NCI-H82 (cell line): ENCODE data around the gene PCDH9.

Experiments
- DNase-seq: peaks from one replicate; lab custom pipeline; 2025; lab: John Stamatoyannopoulos, UW

The PCDH9 gene

DNA sequence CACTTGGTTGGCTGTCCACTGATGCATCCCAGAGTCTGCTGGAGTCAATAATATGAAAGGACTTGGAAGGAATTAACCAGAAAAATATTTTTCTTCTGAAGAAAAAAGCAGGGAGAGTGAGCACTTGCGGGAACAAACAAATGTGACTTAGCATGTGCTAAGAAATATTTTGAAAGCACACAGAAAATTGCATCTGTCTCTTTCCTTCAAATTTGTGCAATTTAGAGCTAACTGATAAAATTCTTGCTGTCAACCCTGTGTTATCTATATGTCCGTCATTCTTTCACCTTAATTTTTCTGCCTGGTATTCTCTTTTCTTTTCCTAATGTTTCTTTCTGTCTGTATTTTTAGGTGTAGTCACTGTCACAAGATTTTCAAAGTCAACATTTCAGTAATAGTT is 852.6 kb downstream of the PCDH9 start:
- DNase-seq: no peak

DNA sequence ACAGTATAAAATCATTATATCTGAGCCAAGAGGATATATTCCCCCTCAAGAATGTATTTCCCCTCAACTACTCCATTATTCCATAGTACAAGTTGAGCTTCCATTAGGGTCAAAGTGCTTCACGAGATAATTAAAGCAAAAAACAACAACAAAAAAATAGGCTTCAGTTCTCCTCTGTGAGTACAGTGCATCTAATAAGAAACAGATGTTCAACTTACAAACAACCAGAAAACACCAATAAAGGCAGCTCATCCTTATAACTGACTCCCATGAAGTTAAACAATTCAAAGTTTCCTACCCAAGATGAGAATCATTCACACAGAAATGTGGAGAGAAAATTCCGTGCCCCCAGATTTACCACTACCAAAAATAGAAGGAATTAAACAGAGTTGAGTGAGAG is 854.4 kb downstream of the PCDH9 start:
- DNase-seq: no peak

DNA sequence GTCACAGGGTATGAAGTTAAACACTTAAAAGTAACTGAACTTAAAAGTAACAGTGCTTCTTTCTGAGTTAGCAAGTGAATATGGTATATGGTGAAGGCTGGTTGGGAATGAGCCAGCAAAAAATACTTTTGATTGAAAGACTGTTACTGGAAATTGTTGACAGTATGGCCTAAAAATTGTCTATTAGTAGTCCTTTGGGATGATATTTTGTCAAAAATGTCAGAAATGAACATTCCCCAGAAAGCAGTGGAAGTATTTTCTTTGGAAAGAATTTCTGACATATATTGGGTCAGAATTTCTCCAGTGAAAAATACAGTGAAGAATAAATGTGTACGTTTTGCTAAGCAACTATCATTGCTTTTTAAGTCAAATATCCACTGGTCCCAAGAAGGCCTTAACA is 860.5 kb downstream of the PCDH9 start:
- no peak for DNase-seq

DNA sequence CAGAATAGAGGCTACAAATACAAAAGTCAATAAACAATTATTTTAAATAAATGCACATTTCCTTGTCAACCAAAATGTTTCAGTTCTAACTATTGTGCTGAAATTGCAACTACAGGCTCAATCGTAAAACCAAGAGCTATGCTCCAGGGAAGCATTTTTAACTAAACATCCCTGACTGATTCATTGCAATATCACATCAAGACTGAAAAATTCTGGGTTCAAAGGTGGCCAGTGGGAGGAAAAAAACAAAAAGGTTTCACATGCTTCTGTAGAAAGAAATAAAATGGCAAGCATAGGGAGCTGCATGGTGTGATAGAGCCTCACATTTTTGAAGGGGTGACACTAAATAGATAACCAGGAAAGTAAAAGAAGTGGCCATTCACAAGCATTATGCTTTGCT is 862.8 kb downstream of the PCDH9 start:
- DNase-seq: no peak

DNA sequence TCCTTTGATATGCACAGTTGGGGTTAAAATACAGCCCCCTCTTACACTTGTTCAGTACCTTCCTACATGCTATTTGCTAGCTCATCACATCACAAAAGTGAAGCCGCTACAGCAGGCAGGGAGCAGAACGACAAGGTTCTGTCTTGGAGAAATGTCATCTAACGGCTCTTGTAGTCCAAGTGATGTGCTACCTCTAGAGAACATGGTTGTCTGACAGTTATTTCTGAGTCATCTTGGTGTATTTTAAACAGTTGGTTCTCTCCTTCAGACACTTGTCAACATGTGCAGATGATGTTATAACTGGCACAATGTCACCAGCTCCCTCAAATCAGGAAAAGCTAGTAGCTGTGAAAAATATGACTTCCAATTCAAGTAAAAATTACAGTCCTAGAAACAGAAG is 865.0 kb downstream of the PCDH9 start:
- DNase-seq: no peak

DNA sequence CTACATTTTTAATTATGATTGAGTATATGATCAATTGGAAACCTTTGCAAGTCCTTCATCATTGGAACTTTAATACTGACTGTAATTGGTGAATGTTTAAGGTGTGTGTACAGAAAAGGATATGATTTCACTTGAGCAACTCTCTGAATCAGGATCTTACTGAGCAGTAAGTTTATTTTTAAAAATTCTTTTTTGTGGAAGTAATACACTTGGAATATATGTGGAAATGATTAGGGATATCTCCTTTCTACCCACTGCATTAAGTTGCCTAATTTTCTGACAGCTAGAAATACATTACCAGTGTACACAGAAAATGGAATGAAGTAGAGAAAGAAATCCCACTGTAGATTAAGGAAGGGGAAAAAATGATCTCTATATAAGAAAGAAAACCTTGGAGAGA is 865.8 kb downstream of the PCDH9 start:
- DNase-seq: no peak

DNA sequence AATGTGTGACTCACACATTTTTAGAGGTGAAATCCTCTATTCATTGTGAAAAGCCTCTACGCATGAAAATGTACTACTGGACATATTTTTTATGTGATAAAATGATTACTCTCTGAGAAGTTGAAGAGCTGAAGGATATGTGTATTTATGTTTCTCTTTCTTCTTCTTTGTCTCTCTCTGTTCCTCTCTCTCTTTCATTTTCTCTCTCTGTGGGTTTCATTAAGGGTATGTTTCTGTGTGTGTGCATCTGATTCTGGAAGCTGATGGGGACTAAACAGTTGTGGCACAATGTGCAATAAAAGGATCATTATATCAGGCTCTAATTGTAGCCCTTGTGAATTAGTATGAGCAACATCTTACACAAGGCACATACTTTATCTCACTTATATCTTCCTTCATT is 867.7 kb downstream of the PCDH9 start:
- no peak for DNase-seq

DNA sequence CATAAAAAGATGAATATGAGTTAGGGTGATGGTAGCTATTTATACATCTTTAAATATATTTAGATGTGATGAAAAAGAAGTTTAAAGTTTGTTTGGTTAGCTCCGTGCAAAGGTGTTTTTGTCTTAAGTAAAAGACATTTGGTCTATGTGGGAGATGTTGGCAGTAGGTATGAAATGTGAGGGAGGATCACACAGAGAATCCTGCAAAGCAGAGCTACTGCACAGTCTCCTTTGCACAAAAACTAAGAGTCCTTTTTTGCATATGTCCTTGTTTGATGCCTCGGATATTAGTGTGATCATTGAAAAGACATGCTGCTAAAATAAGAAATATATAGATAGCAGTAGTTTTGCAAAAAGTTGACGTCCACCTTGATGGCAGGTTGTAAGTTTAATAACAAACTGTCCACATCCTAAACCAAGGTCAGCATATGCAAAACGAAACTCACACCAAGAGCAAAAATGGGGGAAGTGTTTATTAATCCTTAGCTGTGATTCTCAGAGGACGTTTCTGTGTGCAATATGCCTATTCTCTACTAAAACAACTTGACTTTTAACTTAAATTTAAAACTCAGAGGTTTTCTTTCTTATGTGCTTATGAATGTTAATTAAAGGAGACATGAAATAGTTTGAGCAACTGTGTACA is 870.1 kb downstream of the PCDH9 start:
- no peak for DNase-seq

DNA sequence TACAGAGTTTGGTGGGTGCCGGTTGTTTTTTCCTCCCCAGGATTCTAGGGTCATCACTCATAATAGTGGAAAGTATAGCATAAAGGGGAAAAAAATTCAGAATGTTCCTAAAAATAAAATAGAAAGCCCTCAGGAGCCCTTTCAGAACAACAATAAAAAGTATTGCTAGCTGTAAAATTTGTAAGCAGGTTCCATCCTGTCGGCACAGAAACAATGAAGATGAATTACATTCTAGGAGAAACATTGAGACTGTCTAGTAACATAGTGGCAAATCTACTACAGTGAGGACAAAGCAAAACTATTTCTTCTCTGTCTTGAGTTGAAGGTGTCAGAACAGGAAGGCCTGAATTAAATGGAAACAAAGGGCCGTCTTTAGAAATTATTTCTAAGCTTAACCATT is 870.7 kb downstream of the PCDH9 start:
- no peak for DNase-seq

DNA sequence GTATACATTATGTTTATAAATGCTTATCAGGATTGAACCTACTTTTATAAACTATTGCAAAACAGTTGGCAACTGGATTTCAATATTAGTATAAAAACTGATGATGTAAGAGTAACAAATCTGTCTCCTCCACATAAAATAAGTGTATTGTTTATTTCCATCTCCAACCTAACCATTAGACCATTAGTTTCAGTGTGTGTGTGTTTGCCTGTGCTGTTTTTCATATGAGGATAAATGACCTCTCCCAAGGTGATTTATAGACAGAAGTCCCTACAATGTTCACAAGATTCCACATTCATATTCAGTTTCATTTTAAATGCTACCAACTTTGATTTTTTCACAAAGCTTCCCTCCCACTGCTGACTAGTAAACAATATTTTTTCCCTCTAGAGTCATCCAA is 871.6 kb downstream of the PCDH9 start:
- no peak for DNase-seq

DNA sequence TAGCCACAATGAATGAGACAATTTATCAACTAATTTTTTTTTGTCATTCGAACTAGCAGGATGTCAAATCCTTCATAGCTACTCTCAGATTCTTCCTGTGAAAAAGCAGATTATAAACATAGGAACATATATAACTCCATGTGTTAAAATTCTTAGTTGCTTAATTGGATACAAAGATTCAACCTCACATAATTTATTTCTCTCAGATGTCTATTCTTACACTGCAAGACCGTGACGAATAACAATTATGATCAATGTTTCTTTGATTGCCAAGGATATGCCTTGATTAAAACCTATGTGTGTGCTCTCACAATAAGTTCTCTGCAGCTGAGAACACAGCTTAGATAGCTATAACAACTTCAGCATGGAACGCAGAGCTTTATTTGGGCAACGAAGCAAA is 872.7 kb downstream of the PCDH9 start:
- DNase-seq: no peak

DNA sequence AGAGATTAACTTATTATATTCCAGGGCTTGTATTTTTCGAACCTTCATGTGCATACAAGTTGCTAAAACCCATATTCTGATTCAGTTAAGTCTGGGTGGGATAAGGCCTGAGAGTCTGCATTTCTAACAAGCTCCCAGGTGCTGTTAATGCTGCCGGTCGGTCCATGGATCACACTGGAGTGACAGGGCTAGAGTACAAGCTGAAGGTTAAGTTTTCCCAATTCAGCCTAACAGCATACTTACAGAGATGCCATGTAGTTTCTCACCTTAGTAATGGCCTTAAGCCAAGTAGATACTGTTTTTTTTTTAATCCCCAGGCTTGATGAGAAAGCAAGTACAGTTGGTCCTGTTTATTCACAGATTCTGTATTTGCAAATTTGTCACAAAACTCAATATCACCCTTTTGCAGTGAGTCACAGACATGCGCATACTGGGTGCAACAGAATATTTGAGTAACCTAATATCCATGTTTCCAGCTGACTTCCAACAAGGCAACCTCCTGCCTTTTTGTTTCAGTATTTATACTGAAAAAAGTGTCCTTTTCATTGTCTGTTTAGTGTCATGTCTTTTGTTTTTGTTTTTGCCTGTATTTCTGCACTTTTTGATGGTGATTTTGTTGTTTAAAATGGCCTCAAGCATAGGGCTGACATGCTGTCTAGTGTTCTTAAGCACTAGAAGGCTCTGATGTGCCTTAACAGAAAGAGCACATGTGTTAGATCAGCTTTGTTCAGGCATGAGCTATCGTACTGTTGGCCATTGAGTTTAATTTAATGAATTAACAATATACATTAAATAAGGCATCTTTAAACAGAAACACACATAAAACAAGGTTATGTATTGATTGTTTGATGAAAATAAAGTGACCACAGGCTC is 875.0 kb downstream of the PCDH9 start:
- DNase-seq: no peak

DNA sequence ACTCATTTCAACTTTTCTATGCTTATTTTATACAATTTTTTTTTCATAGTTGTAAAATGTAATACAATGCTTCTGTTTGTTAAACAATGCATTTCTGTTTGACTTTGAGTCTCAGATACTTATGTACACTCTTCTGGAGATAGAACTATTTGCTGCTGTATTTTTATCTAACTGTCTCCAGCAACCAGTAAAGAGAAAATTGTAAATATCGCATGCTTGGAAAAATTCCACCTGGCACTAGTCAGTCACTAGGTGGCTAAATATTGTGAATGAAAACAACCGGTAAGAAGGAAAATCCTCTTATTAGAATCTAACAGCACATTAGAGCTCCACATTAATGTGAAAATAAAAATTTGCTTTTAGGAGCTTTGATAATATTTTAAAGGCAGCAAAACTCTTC is 876.5 kb downstream of the PCDH9 start:
- DNase-seq: no peak

DNA sequence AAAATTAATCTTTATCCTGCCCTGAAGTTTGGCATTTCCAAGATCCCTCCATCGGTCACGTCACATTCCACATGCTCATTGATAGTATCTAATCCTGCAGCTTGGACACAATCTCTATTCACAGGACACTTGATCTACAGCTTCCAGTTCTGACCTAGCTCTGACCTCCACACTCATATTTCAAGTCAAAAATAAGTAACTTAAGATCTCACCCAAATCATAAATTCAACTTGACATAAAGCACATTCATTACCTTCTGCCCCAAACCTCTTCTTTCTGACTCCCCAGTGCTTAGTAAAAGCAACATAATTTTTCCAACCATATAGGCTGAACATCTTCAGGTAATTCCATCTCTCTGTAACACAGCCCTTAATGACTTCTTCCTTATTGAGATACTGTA is 880.2 kb downstream of the PCDH9 start:
- DNase-seq: no peak

DNA sequence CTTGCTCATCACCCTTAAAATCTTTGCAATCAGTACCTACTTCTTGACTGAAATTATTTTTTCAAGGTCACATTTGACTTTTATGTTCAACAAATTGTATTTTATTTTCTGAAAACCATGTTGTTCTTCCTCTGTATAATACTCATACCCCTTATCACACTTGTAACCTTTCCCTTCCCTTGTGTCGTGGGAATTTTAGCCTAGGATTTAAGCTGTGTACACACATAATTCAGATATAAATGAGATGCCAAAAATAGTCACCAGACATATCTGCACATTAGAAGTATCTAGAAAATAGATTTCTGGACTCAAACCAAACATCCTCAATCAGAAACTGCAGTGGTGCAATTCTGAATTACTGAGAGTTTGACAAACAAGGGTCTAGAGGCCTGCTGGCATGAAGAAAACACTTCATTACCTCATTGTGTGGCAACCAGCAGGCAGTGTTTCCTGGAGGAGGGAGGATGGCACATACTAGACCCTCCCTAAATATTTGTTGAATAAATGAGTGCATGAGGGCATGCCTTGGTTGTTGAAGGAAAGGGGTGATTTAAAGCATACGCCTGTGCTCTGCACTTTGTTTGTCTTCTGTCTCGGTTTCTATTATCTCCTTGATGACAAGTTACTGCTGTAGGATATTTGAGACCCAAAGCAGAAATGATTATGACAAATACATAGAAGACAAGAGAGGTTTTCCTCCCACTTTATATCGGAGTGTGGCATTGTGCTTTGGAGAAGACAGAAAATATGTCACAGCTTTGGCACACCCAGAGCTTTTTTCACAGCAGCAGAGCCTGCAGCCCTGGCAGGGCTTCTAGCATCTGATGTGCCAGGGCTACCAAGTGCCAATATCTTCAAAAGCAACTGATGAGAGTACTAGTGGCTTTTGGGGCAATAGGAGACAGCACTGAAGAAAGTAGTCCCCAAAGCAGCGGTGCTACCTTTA is 881.1 kb downstream of the PCDH9 start:
- no peak for DNase-seq

DNA sequence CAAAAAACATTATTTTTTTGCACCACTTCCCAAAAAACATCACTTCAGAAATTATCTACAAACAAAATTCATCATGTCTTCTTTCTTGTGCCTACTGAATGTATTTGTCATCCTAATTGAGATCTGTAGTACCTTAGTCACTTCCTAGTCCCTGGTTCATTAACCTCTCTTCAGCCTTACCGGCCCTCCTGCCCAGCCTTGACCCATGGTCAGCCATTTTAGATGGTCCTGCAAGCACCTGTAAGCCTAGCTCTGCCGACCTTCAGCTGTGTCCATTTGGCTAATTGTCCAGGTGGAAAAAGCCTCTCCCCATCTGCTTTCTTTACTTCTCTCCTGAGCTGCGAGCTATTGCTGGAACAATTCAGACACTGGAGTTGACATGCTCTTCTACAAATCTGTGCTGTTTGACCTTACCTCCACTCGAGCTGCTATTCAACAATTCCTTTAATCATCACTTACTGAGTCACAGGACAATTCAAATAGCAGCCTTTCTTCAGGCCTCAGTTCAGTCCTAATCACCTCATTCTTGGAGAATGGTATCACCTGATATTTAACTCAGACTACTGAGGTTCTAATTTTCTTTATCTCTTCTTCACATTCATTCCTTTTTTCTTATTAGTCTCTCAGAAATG is 882.5 kb downstream of the PCDH9 start:
- DNase-seq: no peak

DNA sequence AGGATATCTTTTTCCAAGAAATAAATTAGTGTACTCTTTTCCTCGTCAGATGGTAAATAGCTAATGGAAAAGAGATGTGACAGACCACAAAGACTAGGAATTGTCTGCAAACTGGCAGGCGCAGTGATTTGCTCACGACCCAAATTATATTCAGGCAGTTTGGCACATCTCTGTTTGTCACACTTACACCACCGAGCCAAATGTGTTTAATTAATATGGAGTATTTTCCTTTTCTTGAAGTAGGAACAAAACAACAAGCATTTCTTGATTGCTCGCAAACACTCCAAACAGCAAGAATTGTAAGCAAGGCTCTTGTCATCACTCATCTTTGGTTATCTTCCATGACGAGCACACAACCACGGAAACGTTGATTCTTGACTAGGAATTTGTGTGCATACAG is 884.2 kb downstream of the PCDH9 start:
- no peak for DNase-seq

DNA sequence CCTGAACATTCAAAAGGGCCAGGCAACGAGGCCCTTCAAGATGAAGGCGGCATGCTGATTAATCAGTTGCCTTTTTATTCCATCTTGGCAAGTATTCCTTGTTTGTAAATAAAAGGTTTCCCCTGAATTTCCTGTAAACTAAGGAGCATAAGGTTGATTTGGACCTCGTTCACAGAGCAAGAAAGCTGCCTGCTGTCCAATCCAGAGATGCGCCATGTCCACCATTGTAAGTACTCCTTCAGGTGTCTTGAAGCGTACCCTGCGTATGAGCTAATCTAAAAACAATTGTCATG is 884.7 kb downstream of the PCDH9 start:
- DNase-seq: no peak

DNA sequence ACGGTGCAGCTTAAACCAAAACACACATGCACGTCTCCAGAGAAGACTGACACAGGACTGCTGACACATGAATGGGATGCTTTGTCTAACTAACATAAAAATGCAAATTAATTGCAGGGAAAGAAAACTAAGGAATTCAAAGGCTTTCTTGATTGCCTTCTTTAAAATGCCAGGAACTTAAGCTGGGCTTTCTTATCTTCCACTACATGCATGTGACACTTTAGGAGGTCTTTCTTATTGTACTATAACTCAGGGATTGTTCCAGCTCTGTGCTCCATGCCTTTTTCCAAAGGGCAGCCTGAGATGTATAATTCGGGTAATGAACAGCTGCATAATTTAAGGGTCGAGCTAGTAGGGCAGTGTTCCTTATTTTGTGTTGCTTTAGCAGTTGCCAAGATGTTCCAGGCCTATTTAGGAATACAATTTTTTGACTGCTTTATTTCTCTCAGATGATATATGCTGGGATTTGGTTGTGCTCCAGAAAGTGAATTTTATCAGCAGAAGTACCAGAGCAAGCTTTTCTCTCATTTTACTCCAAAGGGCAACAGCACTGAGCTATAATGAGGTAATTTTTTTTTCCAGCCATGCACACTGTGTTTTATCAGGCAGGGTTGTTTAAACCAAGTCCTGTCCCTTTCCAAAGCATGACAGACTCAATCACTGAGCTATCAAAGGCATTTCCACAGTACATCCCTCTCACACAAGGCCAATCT is 885.2 kb downstream of the PCDH9 start:
- no peak for DNase-seq

DNA sequence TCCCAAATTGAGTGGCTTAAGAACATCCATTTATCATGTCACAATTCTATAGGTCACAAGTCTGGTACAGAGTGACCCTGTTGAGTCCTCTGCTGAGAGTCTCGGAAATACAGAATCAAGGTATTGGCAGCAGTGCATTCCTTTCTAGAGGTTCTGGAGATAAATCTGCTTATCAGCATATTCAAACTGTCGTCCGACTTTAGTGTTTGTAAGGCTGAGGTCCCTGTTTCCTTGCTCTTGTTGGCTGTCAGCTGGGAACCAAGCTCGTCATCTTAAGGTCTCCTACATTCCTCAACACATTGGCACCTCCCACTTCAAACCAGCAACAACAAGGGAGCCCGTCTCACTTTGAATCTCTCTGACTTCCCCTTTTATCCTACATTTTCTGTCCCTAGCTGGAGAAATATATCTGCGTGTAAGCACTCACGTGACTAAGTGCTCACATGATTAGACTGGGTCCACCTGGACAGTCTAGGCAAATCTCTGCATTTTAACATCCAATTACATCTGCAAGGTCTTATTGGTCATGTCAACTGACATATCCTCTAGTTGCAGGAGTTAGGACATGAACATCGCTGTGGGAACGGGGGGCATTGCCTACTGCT is 886.8 kb downstream of the PCDH9 start:
- DNase-seq: no peak

DNA sequence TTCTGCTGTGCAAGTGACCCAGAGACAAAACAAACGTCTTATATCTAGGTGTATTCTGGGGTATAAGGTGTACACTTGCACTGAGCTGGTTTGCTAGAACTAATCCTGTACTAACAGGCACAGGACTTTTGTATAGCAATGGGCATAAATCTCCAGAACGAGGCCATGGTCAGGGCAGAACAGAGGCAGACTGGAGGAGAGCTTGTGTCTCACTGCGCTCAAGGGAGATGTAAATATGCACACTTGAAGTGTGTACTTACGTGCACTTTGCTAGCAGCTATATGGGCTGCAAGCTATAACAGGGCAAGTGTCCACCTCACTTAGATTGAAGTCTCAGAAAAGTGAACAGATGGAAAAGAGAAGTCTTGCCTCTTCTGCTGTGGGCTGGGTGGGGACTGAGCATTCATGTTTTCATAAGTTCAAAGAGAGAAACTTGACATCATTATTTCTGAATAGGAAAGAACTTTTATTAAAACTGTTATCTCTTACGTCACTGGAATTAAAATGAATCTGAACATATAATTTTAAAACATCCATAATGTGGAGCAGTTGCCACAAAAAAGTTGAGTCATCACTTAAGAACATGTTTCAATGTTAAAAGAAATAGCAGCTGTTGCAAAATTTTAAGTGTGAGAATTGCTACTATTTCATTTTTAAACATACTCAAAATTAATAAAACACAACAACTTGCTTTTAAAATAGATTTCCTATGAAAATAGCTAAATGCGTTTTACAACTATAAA is 888.3 kb downstream of the PCDH9 start:
- no peak for DNase-seq
